Naive thymus-derived CD8-positive, alpha-beta T cell (primary cell): ENCODE results near the gene CBX4. TPM values are rescaled to one million over a fixed set of nuclear protein-coding genes. Genes with fewer than 3 reads are reported as not detected.
A peak's percentile ranks its signal among the peaks of the same experiment; 100 is the strongest.
"Not testable (repeated sequence)": the region's sequence is repeated elsewhere in the genome, so short reads cannot be mapped to it uniquely, and the experiment has no call there.

Source experiments
- ATAC-seq, 2 donors: fragments of 150-1000 bp; cut with Tn5 transposase in 1 of 2; sonication (Bioruptor Pico), chemical (Tn5 transposase) in 1 of 2; 1 replicate in 1 of 2; 2 replicates in 1 of 2; pipeline ENCODE4 v1.10.0; 2021; ENCODE audit warnings: mild to moderate bottlenecking in 2 of 2, moderate library complexity in 2 of 2
- POLR2A ChIA-PET: fragments of 350-600 bp; sonication (Branson Sonifier 250); formaldehyde crosslinking; loops from one replicate; lab custom pipeline; 2021; ENCODE audit warnings: antibody characterized with exemption; lab: Charles Lee
- DNase-seq, 10 donors: peaks; one replicate each; pipeline versions ENCODE4 v3.0.0 to v3.0.0-alpha.2; 2020 to 2022
- H3K27ac Mint-ChIP-seq, 10 donors: one replicate each; pipeline ENCODE4 v1.8.0; 2020 to 2022; ENCODE audit warnings: mild to moderate bottlenecking in 10 of 10, mixed read lengths in 10 of 10, moderate library complexity in 4 of 10, inconsistent platforms in 1 of 10
- H3K27me3 Mint-ChIP-seq, 5 donors: one replicate each; pipeline ENCODE4 v1.8.0; 2021 to 2022; ENCODE audit warnings: mixed read lengths in 5 of 5
- H3K36me3 Mint-ChIP-seq, 3 donors: one replicate each; pipeline ENCODE4 v1.8.0; 2020 to 2022; ENCODE audit warnings: mixed read lengths in 3 of 3, mild to moderate bottlenecking in 2 of 3, inconsistent platforms in 1 of 3
- H3K4me1 Mint-ChIP-seq, 4 donors: one replicate each; pipeline ENCODE4 v1.8.0; 2021 to 2022; ENCODE audit warnings: mixed read lengths in 4 of 4
- H3K4me3 Mint-ChIP-seq, 10 donors: one replicate each; pipeline ENCODE4 v1.8.0; 2020 to 2022; ENCODE audit warnings: mild to moderate bottlenecking in 10 of 10, mixed read lengths in 10 of 10, moderate library complexity in 6 of 10, inconsistent platforms in 1 of 10
- H3K9me3 Mint-ChIP-seq, 9 donors: one replicate each; pipeline ENCODE4 v1.8.0; 2020 to 2022; ENCODE audit warnings: mixed read lengths in 9 of 9, mild to moderate bottlenecking in 3 of 9, inconsistent platforms in 1 of 9, moderate library complexity in 1 of 9
- polyA plus RNA-seq, 3 donors: library from polyadenylated mRNA; unstranded; fragments of 300-500 nt; fragmentation: Illumina TruSeq; gene quantifications; one replicate each; pipeline ENCODE4 v1.2.3, GENCODE V29; 2021
- total RNA-seq, 8 experiments: library from RNA in 2 of 8; stranded (reverse) in 2 of 8; gene quantifications; one replicate each; pipeline ENCODE4 v1.2.3 and lab custom pipeline; 2021 to 2026

CBX4 gene
- total and polyA plus RNA-seq, 5 experiments from 2014 or later = 4.3 to 80.7 (median 16.0) TPM

- peaks cover 0 to 9% (median 4%) of the 10 kb centered on the region in 4 donors for H3K4me1 Mint-ChIP-seq
- DNase-seq (peak in 1 of 10 donors; percentile 41), ATAC-seq (no peak)
- POLR2A ChIA-PET = no interaction called here
- H3K27me3 Mint-ChIP-seq = peaks cover 0 to 12% (median 8%) of the 10 kb centered on the region in 5 donors
- no peaks in the 10 kb centered on the region for H3K36me3 Mint-ChIP-seq
- H3K27ac Mint-ChIP-seq = no peak overlapping the region
- H3K4me3 Mint-ChIP-seq = no peak overlapping the region
- H3K9me3 Mint-ChIP-seq = no peaks in the 10 kb centered on the region
Measured at GRCh38 chr17:79855331-79856124, 16.3 kb upstream of the CBX4 start.

GRCh38 chr17:79854080-79855060 is 15.1 kb upstream of the CBX4 start:
- Mint-ChIP-seq H3K27ac (peak overlapping the region in 1 of 10 donors; percentile 71), H3K4me3 (peak overlapping the region in 1 of 10 donors; percentile 26), H3K36me3 (no peaks in the 10 kb centered on the region), H3K27me3 (peaks cover 0 to 12% (median 8%) of the 10 kb centered on the region in 5 donors), H3K4me1 (peaks cover 0 to 9% (median 4%) of the 10 kb centered on the region in 4 donors), H3K9me3 (no peaks in the 10 kb centered on the region)
- DNase-seq = no peak
- POLR2A ChIA-PET = no interaction called here
- no peak for ATAC-seq

GRCh38 chr17:79853168-79853567 is 13.9 kb upstream of the CBX4 start:
- H3K4me1 Mint-ChIP-seq, H3K9me3 Mint-ChIP-seq, POLR2A ChIA-PET, H3K36me3 Mint-ChIP-seq, ATAC-seq, H3K4me3 Mint-ChIP-seq, H3K27ac Mint-ChIP-seq, DNase-seq: not testable (repeated sequence)
- H3K27me3 Mint-ChIP-seq = peaks cover 0 to 17% (median 4%) of the 10 kb centered on the region in 5 donors

- no peak for ATAC-seq
- Mint-ChIP-seq H3K27me3 (peaks cover 0 to 14% (median 6%) of the 10 kb centered on the region in 5 donors), H3K36me3 (no peaks in the 10 kb centered on the region), H3K27ac (no peak overlapping the region), H3K9me3 (no peaks in the 10 kb centered on the region), H3K4me1 (peaks cover 0 to 9% (median 3%) of the 10 kb centered on the region in 4 donors), H3K4me3 (peak overlapping the region in 7 of 10 donors; percentile 16 to 66 (median 37))
- peak in 1 of 10 donors; percentile 15 for DNase-seq
- POLR2A ChIA-PET = no interaction called here
Measured at GRCh38 chr17:79852748-79853147, 13.5 kb upstream of the CBX4 start.

- no peak overlapping the region for H3K27ac Mint-ChIP-seq
- ATAC-seq (no peak), DNase-seq (no peak)
- peaks cover under 1 to 13% (median 5%) of the 10 kb centered on the region in 5 donors for H3K27me3 Mint-ChIP-seq
- H3K9me3 Mint-ChIP-seq = no peaks in the 10 kb centered on the region
- H3K4me3 Mint-ChIP-seq = no peak overlapping the region
- POLR2A ChIA-PET = no interaction called here
- H3K36me3 Mint-ChIP-seq = no peaks in the 10 kb centered on the region
- H3K4me1 Mint-ChIP-seq = peaks cover 0 to 9% (median 3%) of the 10 kb centered on the region in 4 donors
Measured at GRCh38 chr17:79851461-79851817, 12.2 kb upstream of the CBX4 start.

GRCh38 chr17:79850571-79851460 is 11.6 kb upstream of the CBX4 start:
- H3K9me3 Mint-ChIP-seq = no peaks in the 10 kb centered on the region
- H3K4me1 Mint-ChIP-seq = peaks cover 0 to 12% (median 4%) of the 10 kb centered on the region in 4 donors
- H3K27ac Mint-ChIP-seq = peak overlapping the region in 1 of 10 donors; percentile 56
- H3K27me3 Mint-ChIP-seq = peaks cover 5 to 19% (median 6%) of the 10 kb centered on the region in 5 donors
- H3K36me3 Mint-ChIP-seq = no peaks in the 10 kb centered on the region
- H3K4me3 Mint-ChIP-seq = no peak overlapping the region
- ATAC-seq (no peak), DNase-seq (no peak)
- POLR2A ChIA-PET = no interaction called here

- Mint-ChIP-seq H3K4me1 (peaks cover 2 to 18% (median 6%) of the 10 kb centered on the region in 4 donors), H3K36me3 (no peaks in the 10 kb centered on the region), H3K27me3 (peaks cover 3 to 19% (median 7%) of the 10 kb centered on the region in 5 donors), H3K9me3 (no peaks in the 10 kb centered on the region), H3K4me3 (no peak overlapping the region), H3K27ac (no peak overlapping the region)
- ATAC-seq = no peak
- POLR2A ChIA-PET = interaction anchor here (0.5 kb wide), 1 partner anchor 9 kb away, joined by 5 read pairs; no protein-coding TSS in a partner anchor
- DNase-seq = no peak
Measured at GRCh38 chr17:79849953-79850352, 10.7 kb upstream of the CBX4 start.

GRCh38 chr17:79848370-79848766 is 9.1 kb upstream of the CBX4 start:
- Mint-ChIP-seq H3K36me3 (no peaks in the 10 kb centered on the region), H3K4me1 (peaks cover 4 to 22% (median 8%) of the 10 kb centered on the region in 4 donors), H3K4me3 (no peak overlapping the region), H3K27ac (no peak overlapping the region), H3K9me3 (no peaks in the 10 kb centered on the region), H3K27me3 (peaks cover 6 to 24% (median 7%) of the 10 kb centered on the region in 5 donors)
- POLR2A ChIA-PET = no interaction called here
- DNase-seq (no peak), ATAC-seq (no peak)

- POLR2A ChIA-PET = no interaction called here
- H3K27me3 Mint-ChIP-seq = peaks cover 6 to 27% (median 8%) of the 10 kb centered on the region in 5 donors
- DNase-seq (no peak), ATAC-seq (no peak)
- no peaks in the 10 kb centered on the region for H3K36me3 Mint-ChIP-seq
- no peak overlapping the region for H3K27ac Mint-ChIP-seq
- no peak overlapping the region for H3K4me3 Mint-ChIP-seq
- peaks cover 5 to 24% (median 9%) of the 10 kb centered on the region in 4 donors for H3K4me1 Mint-ChIP-seq
- H3K9me3 Mint-ChIP-seq = no peaks in the 10 kb centered on the region
Measured at GRCh38 chr17:79847698-79848369, 8.6 kb upstream of the CBX4 start.

GRCh38 chr17:79845601-79845949 is 6.3 kb upstream of the CBX4 start:
- Mint-ChIP-seq H3K36me3 (peaks cover 0 to 1% (median 0%) of the 10 kb centered on the region in 3 donors), H3K4me3 (peak overlapping the region in 3 of 10 donors; percentile 41 to 97 (median 51)), H3K27ac (no peak overlapping the region), H3K4me1 (peaks cover 11 to 35% (median 24%) of the 10 kb centered on the region in 4 donors), H3K9me3 (no peaks in the 10 kb centered on the region), H3K27me3 (peaks cover 9 to 47% (median 22%) of the 10 kb centered on the region in 5 donors)
- POLR2A ChIA-PET = interaction anchor here (0.9 kb wide), 1 partner anchor 40 kb away, joined by 3 read pairs; no protein-coding TSS in a partner anchor
- ATAC-seq (no peak), DNase-seq (no peak)

- peaks cover 0 to 2% (median 0%) of the 10 kb centered on the region in 3 donors for H3K36me3 Mint-ChIP-seq
- peak overlapping the region in 7 of 10 donors; percentile 22 to 97 (median 45) for H3K4me3 Mint-ChIP-seq
- peaks cover 11 to 39% (median 29%) of the 10 kb centered on the region in 4 donors for H3K4me1 Mint-ChIP-seq
- POLR2A ChIA-PET = interaction anchor here (0.9 to 1.6 kb wide), 2 partner anchors 40 to 48 kb away, joined by 3 to 4 read pairs; partner anchors contain the start of gene CBX8
- no peaks in the 10 kb centered on the region for H3K9me3 Mint-ChIP-seq
- DNase-seq = peak in 6 of 10 donors; percentile 46 to 59 (median 54)
- peaks cover 9 to 50% (median 22%) of the 10 kb centered on the region in 5 donors for H3K27me3 Mint-ChIP-seq
- ATAC-seq = peak; percentile 42 to 55
- H3K27ac Mint-ChIP-seq = no peak overlapping the region
Measured at GRCh38 chr17:79844869-79845600, 5.8 kb upstream of the CBX4 start.
